ENCODE results near the gene ZNF398.

GRCh38 chr7:149161241-149161848 lies 14.1 kb downstream of the ZNF398 start:
- TF ChIP-seq CTCF (conservative IDR thresholded peaks at IDR 0.05; ENCODE audit: low read depth, low read length): no peak
- TF ChIP-seq EZH2 (IDR thresholded peaks at IDR 0.05; ENCODE audit: low read length, unreplicated experiment): no peak
